Measurements from ENCODE around the gene IGF2.

Gene IGF2

GRCh38 chr11:2085251-2086066, 53.7 kb downstream of the IGF2 start:
- TF ChIP-seq POLR2AphosphoS5 (IDR thresholded peaks at IDR 0.05; ENCODE audit: low read depth, low read length): no peak

- no peak for TF ChIP-seq SIN3A (IDR thresholded peaks at IDR 0.05; ENCODE audit: borderline replicate concordance, insufficient read depth, low read length)
- TF ChIP-seq REST (IDR thresholded peaks at IDR 0.05; ENCODE audit: insufficient read depth in 1 of 2, low read depth in 2 of 2, low read length in 2 of 2): no peak
- no peak for TF ChIP-seq FOXP2 (optimal IDR thresholded peaks at IDR 0.05; ENCODE audit: borderline replicate concordance, extremely low read depth, extremely low read length, insufficient read depth)
- TF ChIP-seq POLR2AphosphoS5 (IDR thresholded peaks at IDR 0.05; ENCODE audit: low read depth, low read length): no peak
- no peak for TF ChIP-seq TAF1 (IDR thresholded peaks at IDR 0.05; ENCODE audit: borderline replicate concordance, insufficient read depth, low read length)
Measured at GRCh38 chr11:2084721-2085120, 54.5 kb downstream of the IGF2 start.
